Measurements from ENCODE around the gene SMAD6. TPM values are rescaled to one million over a fixed set of nuclear protein-coding genes. Genes with fewer than 3 reads are reported as not detected.

SMAD6 gene
- total and polyA plus RNA-seq, 9 of the 15 experiments (the other 6 are each of a cell fraction or from before 2014, with no cell fraction given) = 0.10 to 15.5 (median 3.7) TPM

DNA sequence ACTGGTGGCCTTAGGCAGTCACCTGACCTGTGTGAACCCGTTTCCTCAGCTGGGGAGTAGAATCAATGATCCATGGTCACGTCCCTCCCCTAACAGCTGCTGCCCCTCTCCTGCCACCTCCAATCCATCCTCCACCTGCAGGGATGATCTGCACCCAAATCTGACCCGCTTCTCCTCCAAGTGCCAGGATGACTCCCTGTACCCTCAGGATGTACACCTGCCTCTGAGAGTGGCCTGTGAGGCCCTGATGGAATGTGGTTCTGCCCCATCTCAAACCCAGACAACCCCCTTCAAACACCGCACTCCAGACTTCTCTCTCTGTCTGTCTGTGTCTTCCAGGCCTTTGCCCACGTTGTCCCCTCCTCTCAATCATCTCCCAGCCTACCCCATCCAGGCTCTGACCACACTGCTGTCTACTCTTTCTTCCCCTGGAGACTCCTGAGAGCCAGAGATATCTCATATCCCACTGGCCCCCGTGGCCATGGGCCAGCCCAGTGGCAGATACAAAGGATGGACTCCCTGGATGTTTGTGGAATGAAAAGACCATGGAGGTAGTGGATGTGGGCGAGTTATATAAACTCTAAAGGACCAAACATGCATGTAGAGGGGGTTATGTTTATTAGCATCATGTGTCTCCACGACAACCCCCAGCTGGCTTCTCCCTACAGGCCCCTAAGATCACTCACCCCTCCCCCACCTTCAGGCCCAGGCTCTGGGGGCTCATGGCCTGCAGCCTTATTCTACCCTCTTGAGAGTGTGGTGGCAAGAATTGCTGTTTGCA is 84.9 kb downstream of the SMAD6 start (continued):
- TF ChIP-seq, protein P1, sequence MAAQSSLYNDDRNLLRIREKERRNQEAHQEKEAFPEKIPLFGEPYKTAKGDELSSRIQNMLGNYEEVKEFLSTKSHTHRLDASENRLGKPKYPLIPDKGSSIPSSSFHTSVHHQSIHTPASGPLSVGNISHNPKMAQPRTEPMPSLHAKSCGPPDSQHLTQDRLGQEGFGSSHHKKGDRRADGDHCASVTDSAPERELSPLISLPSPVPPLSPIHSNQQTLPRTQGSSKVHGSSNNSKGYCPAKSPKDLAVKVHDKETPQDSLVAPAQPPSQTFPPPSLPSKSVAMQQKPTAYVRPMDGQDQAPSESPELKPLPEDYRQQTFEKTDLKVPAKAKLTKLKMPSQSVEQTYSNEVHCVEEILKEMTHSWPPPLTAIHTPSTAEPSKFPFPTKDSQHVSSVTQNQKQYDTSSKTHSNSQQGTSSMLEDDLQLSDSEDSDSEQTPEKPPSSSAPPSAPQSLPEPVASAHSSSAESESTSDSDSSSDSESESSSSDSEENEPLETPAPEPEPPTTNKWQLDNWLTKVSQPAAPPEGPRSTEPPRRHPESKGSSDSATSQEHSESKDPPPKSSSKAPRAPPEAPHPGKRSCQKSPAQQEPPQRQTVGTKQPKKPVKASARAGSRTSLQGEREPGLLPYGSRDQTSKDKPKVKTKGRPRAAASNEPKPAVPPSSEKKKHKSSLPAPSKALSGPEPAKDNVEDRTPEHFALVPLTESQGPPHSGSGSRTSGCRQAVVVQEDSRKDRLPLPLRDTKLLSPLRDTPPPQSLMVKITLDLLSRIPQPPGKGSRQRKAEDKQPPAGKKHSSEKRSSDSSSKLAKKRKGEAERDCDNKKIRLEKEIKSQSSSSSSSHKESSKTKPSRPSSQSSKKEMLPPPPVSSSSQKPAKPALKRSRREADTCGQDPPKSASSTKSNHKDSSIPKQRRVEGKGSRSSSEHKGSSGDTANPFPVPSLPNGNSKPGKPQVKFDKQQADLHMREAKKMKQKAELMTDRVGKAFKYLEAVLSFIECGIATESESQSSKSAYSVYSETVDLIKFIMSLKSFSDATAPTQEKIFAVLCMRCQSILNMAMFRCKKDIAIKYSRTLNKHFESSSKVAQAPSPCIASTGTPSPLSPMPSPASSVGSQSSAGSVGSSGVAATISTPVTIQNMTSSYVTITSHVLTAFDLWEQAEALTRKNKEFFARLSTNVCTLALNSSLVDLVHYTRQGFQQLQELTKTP (IDR thresholded peaks at IDR 0.05; ENCODE audit: low read depth in 1 of 2, partially characterized antibody in 2 of 2) = no peak
- TF ChIP-seq, protein P2, sequence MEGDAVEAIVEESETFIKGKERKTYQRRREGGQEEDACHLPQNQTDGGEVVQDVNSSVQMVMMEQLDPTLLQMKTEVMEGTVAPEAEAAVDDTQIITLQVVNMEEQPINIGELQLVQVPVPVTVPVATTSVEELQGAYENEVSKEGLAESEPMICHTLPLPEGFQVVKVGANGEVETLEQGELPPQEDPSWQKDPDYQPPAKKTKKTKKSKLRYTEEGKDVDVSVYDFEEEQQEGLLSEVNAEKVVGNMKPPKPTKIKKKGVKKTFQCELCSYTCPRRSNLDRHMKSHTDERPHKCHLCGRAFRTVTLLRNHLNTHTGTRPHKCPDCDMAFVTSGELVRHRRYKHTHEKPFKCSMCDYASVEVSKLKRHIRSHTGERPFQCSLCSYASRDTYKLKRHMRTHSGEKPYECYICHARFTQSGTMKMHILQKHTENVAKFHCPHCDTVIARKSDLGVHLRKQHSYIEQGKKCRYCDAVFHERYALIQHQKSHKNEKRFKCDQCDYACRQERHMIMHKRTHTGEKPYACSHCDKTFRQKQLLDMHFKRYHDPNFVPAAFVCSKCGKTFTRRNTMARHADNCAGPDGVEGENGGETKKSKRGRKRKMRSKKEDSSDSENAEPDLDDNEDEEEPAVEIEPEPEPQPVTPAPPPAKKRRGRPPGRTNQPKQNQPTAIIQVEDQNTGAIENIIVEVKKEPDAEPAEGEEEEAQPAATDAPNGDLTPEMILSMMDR (IDR thresholded peaks at IDR 0.05 in 2 of 3, conservative IDR thresholded peaks at IDR 0.05 in 1 of 3; ENCODE audit: insufficient read depth in 2 of 3, low read depth in 1 of 3, low read length in 3 of 3) = no peak
- TF ChIP-seq, protein P3, sequence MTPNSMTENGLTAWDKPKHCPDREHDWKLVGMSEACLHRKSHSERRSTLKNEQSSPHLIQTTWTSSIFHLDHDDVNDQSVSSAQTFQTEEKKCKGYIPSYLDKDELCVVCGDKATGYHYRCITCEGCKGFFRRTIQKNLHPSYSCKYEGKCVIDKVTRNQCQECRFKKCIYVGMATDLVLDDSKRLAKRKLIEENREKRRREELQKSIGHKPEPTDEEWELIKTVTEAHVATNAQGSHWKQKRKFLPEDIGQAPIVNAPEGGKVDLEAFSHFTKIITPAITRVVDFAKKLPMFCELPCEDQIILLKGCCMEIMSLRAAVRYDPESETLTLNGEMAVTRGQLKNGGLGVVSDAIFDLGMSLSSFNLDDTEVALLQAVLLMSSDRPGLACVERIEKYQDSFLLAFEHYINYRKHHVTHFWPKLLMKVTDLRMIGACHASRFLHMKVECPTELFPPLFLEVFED (CRISPR knock-in tag; conservative IDR thresholded peaks at IDR 0.05) = no peak
- TF ChIP-seq NR2C1 (IDR thresholded peaks at IDR 0.05) (no peak), NR2C1 (tag; IDR thresholded peaks at IDR 0.05) (no peak), ZSCAN32 (CRISPR knock-in tag; IDR thresholded peaks at IDR 0.05) (no peak), SPI1 (IDR thresholded peaks at IDR 0.05; ENCODE audit: borderline replicate concordance, low read depth, low read length) (no peak), FOS (IDR thresholded peaks at IDR 0.05; ENCODE audit: extremely low read depth, insufficient read length) (no peak), KLF13 (tag; IDR thresholded peaks at IDR 0.05; ENCODE audit: borderline replicate concordance, low read depth) (no peak)
- TF ChIP-seq, protein P4, sequence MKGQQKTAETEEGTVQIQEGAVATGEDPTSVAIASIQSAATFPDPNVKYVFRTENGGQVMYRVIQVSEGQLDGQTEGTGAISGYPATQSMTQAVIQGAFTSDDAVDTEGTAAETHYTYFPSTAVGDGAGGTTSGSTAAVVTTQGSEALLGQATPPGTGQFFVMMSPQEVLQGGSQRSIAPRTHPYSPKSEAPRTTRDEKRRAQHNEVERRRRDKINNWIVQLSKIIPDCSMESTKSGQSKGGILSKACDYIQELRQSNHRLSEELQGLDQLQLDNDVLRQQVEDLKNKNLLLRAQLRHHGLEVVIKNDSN (CRISPR knock-in tag; IDR thresholded peaks at IDR 0.05) = no peak
- TF ChIP-seq, protein P5, sequence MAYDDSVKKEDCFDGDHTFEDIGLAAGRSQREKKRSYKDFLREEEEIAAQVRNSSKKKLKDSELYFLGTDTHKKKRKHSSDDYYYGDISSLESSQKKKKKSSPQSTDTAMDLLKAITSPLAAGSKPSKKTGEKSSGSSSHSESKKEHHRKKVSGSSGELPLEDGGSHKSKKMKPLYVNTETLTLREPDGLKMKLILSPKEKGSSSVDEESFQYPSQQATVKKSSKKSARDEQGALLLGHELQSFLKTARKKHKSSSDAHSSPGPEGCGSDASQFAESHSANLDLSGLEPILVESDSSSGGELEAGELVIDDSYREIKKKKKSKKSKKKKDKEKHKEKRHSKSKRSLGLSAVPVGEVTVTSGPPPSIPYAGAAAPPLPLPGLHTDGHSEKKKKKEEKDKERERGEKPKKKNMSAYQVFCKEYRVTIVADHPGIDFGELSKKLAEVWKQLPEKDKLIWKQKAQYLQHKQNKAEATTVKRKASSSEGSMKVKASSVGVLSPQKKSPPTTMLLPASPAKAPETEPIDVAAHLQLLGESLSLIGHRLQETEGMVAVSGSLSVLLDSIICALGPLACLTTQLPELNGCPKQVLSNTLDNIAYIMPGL (CRISPR knock-in tag; IDR thresholded peaks at IDR 0.05) = no peak

Measured in K562 (cell line).